ENCODE data around the gene APOL1.
"Not testable (repeated sequence)": the region's sequence is repeated elsewhere in the genome, so short reads cannot be mapped to it uniquely, and the experiment has no call there.

Gene APOL1

GRCh38 chr22:36224245-36224644, 28.7 kb upstream of the APOL1 start:
- no peak for FAIRE-seq
- DNase-seq (ENCODE audit: low spot score) = no peak

GRCh38 chr22:36225333-36225922, 27.5 kb upstream of the APOL1 start:
- no peak for FAIRE-seq
- DNase-seq (ENCODE audit: low spot score) = no peak

- FAIRE-seq (no peak), DNase-seq (ENCODE audit: low spot score) (no peak)
These were observed 26.7 kb upstream of the APOL1 start for GRCh38 chr22:36226189-36226588.

GRCh38 chr22:36227396-36227795, 25.5 kb upstream of the APOL1 start:
- DNase-seq (ENCODE audit: low spot score) (no peak), FAIRE-seq (no peak)

- FAIRE-seq (no peak), DNase-seq (ENCODE audit: low spot score) (no peak)
These were observed 25.1 kb upstream of the APOL1 start for GRCh38 chr22:36227806-36228205.

- FAIRE-seq; DNase-seq (ENCODE audit: low spot score): not testable (repeated sequence)
These were observed 24.6 kb upstream of the APOL1 start for GRCh38 chr22:36228369-36228768.

- FAIRE-seq = no peak
- DNase-seq (ENCODE audit: low spot score) = no peak
These were observed 24.0 kb upstream of the APOL1 start for GRCh38 chr22:36228944-36229343.

- not testable (repeated sequence) for DNase-seq (ENCODE audit: low spot score); FAIRE-seq
These were observed 23.3 kb upstream of the APOL1 start for GRCh38 chr22:36229649-36230048.

GRCh38 chr22:36231051-36231450, 21.9 kb upstream of the APOL1 start:
- not testable (repeated sequence) for DNase-seq (ENCODE audit: low spot score); FAIRE-seq

- no peak for FAIRE-seq
These were observed 20.1 kb upstream of the APOL1 start for GRCh38 chr22:36232715-36233401.

GRCh38 chr22:36233796-36234195, 19.1 kb upstream of the APOL1 start:
- DNase-seq (ENCODE audit: low spot score) = no peak
- no peak for FAIRE-seq

More at GRCh38 chr22:36232715-36233401, 20.1 kb upstream of the APOL1 start:
- DNase-seq (ENCODE audit: low spot score) = no peak

GRCh38 chr22:36234213-36234612, 18.7 kb upstream of the APOL1 start:
- DNase-seq (ENCODE audit: low spot score) = no peak
- no peak for FAIRE-seq

GRCh38 chr22:36234919-36235318, 18.0 kb upstream of the APOL1 start:
- DNase-seq (ENCODE audit: low spot score) = no peak
- no peak for FAIRE-seq

- DNase-seq (ENCODE audit: low spot score) (no peak), FAIRE-seq (no peak)
These were observed 17.3 kb upstream of the APOL1 start for GRCh38 chr22:36235585-36235984.

GRCh38 chr22:36236388-36237319, 16.3 kb upstream of the APOL1 start:
- no peak for DNase-seq (ENCODE audit: low spot score)
- FAIRE-seq = no peak

GRCh38 chr22:36237462-36238372, 15.2 kb upstream of the APOL1 start:
- DNase-seq (ENCODE audit: low spot score) (no peak), FAIRE-seq (no peak)

GRCh38 chr22:36238373-36239149, 14.4 kb upstream of the APOL1 start:
- DNase-seq (ENCODE audit: low spot score) = no peak

GRCh38 chr22:36239150-36239400, 13.9 kb upstream of the APOL1 start:
- FAIRE-seq = no peak

More at GRCh38 chr22:36238373-36239149, 14.4 kb upstream of the APOL1 start:
- FAIRE-seq = no peak

GRCh38 chr22:36239401-36240171, 13.3 kb upstream of the APOL1 start, which contains the start of gene APOL2:
TSS of gene APOL2 (minus strand) at chr22:36239527. CDS start at chr22:36233162, 6,365 bp downstream.
- FAIRE-seq (peak; percentile 89), DNase-seq (ENCODE audit: low spot score) (peak; percentile 94)

More at GRCh38 chr22:36239150-36239400, 13.9 kb upstream of the APOL1 start:
- no peak for DNase-seq (ENCODE audit: low spot score)
